Measurements from ENCODE around the gene GSKIP. TPM values are rescaled to one million over a fixed set of nuclear protein-coding genes. Genes with fewer than 3 reads are reported as not detected.

The GSKIP gene
- total RNA-seq, 1 experiment from 2014 or later: 43.0 TPM

- DNase-seq (ENCODE audit: low spot score) (no peak), ATAC-seq (no peak)
- no peak for TF ChIP-seq FOXJ3 (CRISPR knock-in tag; IDR thresholded peaks at IDR 0.05; ENCODE audit: borderline replicate concordance)
- TF ChIP-seq MXD4 (CRISPR knock-in tag; IDR thresholded peaks at IDR 0.05; ENCODE audit: borderline replicate concordance): no peak
- no peak for TF ChIP-seq ZNF317 (CRISPR knock-in tag; IDR thresholded peaks at IDR 0.05; ENCODE audit: borderline replicate concordance, low read depth)
- TF ChIP-seq E2F1 (CRISPR knock-in tag; IDR thresholded peaks at IDR 0.05): no peak
- no peak for TF ChIP-seq ATF2 (CRISPR knock-in tag; IDR thresholded peaks at IDR 0.05; ENCODE audit: borderline replicate concordance, low read depth)
- TF ChIP-seq ZNF425 (CRISPR knock-in tag; conservative IDR thresholded peaks at IDR 0.05): no peak
- TF ChIP-seq SOX15 (CRISPR knock-in tag; IDR thresholded peaks at IDR 0.05): no peak
- no peak for TF ChIP-seq SMAD4 (CRISPR knock-in tag; IDR thresholded peaks at IDR 0.05)
- TF ChIP-seq CREB1 (CRISPR knock-in tag; IDR thresholded peaks at IDR 0.05): no peak
- no peak for TF ChIP-seq MLX (CRISPR knock-in tag; IDR thresholded peaks at IDR 0.05)
- no peak for TF ChIP-seq ATF3 (CRISPR knock-in tag; conservative IDR thresholded peaks at IDR 0.05)
- no peak for TF ChIP-seq GRHL2 (CRISPR knock-in tag; IDR thresholded peaks at IDR 0.05; ENCODE audit: insufficient replicate concordance, severe bottlenecking)
- no peak for TF ChIP-seq USF2 (CRISPR knock-in tag; IDR thresholded peaks at IDR 0.05)
- no peak for TF ChIP-seq PRRX2 (CRISPR knock-in tag; IDR thresholded peaks at IDR 0.05)
- TF ChIP-seq TCF7 (CRISPR knock-in tag; IDR thresholded peaks at IDR 0.05; ENCODE audit: low read depth): no peak
- no peak for TF ChIP-seq ATF6 (CRISPR knock-in tag; IDR thresholded peaks at IDR 0.05)
- no peak for TF ChIP-seq MYBL2 (CRISPR knock-in tag; IDR thresholded peaks at IDR 0.05)
- TF ChIP-seq RORB (CRISPR knock-in tag; IDR thresholded peaks at IDR 0.05): no peak
- ChIA-PET POLR2A (no interaction called here), CTCF (no interaction called here)
- H3K27ac Mint-ChIP-seq: no peak overlapping the region
- no peaks in the 10 kb centered on the region for H3K9me3 Mint-ChIP-seq
- no peak overlapping the region for H3K4me3 Mint-ChIP-seq
- H3K4me1 Mint-ChIP-seq: peaks cover 29% of the 10 kb centered on the region
- no peaks in the 10 kb centered on the region for H3K36me3 Mint-ChIP-seq
- H3K27me3 Mint-ChIP-seq (ENCODE audit: low read depth): no peaks in the 10 kb centered on the region
Observed at GRCh38 chr14:96354246-96354645, 9.1 kb upstream of the GSKIP start.

Measured in WTC11 (cell line).